NK-92 treated with Interleukin-12 subunit alpha and Interleukin-12 subunit beta, amount 100 ng/mL, for 24 hours (cell line): ENCODE results near the gene LIME1.
"Not testable (repeated sequence)": the region's sequence is repeated elsewhere in the genome, so short reads cannot be mapped to it uniquely, and the experiment has no call there.

ENCODE experiments used
- DNase-seq: peaks from one replicate; lab custom pipeline; 2025; lab: John Stamatoyannopoulos, UW

The LIME1 gene

DNA sequence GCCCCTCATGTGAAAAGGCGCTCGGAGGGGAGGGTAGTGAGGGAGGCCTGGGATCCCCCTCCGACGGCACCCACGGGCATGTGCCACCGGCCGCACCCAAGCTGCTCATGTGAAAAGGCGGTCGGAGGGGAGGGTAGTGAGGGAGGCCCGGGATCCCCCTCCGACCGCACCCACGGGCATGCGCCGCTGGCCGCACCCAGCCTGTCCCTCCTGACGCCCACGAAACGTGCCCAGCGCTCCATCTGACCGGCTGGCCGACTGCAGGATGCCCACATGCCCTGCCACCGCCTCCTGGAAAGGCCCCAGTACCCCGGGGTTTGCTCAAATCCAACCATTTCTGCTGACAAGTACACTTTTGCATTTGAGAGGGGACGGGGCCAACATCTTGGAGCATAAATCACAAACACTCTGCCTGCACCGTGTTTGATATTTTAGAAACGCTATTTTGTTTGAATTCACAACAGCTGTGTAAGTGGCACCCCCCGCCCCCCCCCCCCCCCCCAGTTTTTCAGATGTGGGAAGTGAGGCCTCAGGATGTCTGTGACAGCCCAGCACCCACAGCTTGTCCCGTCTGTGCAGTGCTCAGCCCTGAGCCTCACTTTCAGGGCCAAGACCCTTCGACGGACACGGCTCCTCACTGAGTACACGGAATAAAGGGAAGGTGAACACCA, 37.2 kb downstream of the LIME1 start:
- no peak for DNase-seq

DNA sequence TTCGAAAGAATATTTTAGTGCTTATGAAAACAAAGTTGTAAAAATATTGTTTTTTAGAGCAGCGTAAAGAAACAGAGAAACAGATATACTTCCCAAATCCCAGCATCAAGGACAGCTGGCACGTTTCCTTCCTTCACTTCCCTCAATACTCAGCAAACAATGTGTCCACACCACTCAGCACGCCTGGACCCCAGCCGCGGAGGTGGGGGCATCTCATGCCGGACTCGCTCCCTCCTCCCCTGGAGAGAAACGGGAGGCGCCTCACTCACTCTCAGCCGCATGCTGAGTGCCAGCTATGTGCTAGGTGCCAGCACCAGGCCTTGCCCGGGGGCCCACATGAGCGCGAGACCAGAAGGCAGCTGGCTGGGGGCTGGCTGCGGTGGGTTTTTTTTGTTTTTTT, 37.8 kb downstream of the LIME1 start:
- no peak for DNase-seq

GRCh38 chr20:63775096-63775978, 38.9 kb downstream of the LIME1 start:
- DNase-seq = no peak

GRCh38 chr20:63776875-63777274, 40.4 kb downstream of the LIME1 start:
- not testable (repeated sequence) for DNase-seq

- DNase-seq = no peak
Observed at GRCh38 chr20:63777614-63778013, 41.1 kb downstream of the LIME1 start.

DNA sequence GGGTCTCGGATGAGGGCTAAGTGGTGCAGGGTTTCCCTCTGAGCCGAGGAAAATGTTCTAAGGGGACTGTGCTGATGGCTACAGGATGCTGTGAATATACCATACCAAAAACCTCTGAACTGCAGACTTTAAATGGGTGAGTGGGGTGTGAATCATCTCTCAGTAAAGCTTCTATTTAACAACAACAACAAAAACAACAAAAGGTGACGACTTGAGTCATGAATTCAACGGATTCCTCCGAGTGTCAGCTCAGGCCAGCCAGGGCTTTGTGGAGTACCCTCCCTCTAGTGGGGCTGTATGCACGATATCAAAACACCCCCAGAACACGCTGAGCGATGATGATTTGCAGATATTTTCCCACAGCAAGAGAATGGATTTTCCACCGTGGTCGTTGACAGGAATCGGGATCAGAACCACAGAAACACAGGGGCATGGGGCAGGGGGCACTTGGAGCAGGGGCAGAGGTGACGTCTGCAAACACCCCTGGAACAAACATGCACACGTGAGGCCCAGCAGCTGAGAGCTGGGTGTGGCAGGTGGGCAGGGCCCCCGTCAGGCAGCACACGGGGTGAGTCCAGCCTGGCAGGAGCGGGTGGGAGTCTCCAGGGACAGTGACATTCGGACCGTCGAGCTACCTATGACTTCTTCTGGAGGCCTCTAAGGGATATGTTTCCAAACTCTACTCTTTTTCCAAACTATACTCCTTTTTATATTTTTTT, 41.7 kb downstream of the LIME1 start:
- DNase-seq = no peak

GRCh38 chr20:63778857-63779256, 42.4 kb downstream of the LIME1 start:
- DNase-seq = no peak

DNA sequence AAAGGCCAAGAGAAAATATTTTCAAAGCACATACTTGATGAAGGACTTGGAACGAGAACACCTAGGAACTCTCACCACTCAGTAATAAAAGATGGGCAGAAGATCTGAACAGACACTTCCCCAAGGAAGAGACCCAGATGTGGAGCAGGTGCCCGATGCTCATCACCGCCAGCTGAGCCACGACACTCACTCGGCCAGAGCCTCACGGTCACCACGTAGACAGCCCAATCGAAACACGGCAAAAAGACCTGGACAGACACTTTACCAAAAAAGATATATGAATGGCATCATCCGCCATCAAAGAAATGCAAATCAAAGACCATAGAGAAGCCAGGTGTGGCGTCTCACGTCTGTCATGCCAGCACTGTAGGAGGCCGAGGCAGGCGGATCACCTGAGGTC, 44.7 kb downstream of the LIME1 start:
- DNase-seq = no peak

GRCh38 chr20:63782051-63782471, 45.6 kb downstream of the LIME1 start:
- DNase-seq = no peak

DNA sequence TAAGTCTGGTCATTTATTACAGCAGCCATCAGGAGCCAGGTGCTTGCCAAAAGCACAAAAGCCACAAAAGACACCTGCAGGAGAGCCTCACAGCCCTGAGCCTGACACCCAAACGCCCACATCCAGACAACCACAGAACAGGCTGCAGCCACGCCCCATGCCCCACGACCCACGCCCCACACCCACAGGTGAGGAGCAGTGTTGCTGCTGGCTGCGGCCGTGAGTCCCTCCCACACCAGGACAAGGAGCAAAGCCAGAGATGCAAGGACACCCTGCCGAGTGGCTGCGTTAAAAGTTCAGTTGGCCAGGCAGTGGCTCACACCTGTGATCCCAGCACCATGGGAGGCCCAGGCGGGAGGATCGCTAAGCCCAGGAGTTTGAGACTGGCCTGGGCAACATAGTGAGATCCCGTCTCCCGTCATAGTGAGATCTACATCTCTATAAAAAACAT, 46.1 kb downstream of the LIME1 start:
- DNase-seq = no peak

GRCh38 chr20:63783970-63784369, 47.5 kb downstream of the LIME1 start:
- no peak for DNase-seq

DNA sequence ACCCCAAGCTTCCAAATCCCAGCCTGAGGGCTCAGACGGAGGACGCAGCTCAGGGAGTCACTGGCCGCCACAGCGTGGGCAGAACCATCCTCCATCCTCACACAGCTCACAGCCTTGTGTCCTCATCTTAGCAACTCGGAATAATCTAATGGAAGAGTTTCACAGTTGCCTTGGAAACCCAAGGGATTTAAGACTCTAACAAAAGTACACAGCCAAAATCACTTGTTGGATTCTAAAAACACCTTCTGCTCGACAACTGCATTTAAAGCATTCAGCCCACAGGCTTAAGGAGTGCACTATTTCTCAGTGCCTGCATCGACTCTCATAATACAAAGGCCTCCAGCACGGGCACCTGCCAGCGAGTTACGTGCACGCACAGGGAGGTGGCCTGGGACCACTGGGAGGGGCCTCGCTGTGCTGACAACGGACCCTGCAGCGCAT, 49.2 kb downstream of the LIME1 start:
- DNase-seq = no peak

DNA sequence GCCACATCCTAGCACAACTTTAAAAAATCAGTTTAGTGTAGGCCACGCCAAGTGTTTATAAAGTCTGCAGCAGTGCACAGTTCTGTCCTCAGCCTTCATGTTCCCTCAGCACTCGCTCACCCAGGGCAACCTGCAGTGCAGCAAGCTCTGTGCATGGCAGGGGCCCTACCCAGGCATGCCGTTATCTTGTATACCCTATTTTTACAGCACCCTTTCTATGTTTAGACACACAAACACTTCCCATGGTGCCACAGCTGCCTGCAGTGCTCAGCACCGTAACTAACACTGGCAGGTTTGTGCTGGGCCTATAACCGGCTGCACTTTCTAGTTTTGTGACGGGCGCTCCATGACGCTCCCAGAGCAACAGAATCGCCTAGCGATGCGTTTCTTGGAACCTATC, 50.8 kb downstream of the LIME1 start:
- DNase-seq = no peak

- DNase-seq = no peak
Observed at GRCh38 chr20:63787749-63788148, 51.3 kb downstream of the LIME1 start.
